HCT116 (cell line): Measurements from ENCODE around the gene THAP3. TPM values are rescaled to one million over a fixed set of nuclear protein-coding genes. Genes with fewer than 3 reads are reported as not detected.

ENCODE experiments used
- ATAC-seq: fragments of 200-7000 bp; cut with Tn5 transposase; 2 replicates; pipeline ENCODE4 v1.9.1; 2020; ENCODE audit warnings: mild to moderate bottlenecking, moderate library complexity
- BruUV-seq: library from RNA; stranded (reverse); fragments of 400-500 nt; replicated peaks from 2 replicates; lab custom pipeline; 2021; lab: Mats Ljungman, UMichigan
- CTCF ChIA-PET: fragments of 300-600 bp; sonication (Branson Sonifier 250); formaldehyde crosslinking; loops from one replicate; lab custom pipeline; 2021; ENCODE audit warnings: antibody characterized with exemption; lab: Charles Lee
- POLR2A ChIA-PET: fragments of 300-600, 350-600 bp; sonication (Branson Sonifier 250); formaldehyde crosslinking; loops from one replicate; lab custom pipeline; 2021; ENCODE audit warnings: antibody characterized with exemption; lab: Charles Lee
- RAD21 ChIA-PET, 2 experiments: fragments of 300-600 bp; sonication (Branson Sonifier 250); formaldehyde crosslinking; loops; one replicate each; lab custom pipeline; 2023; ENCODE audit warnings: low total read pairs in 2 of 2; ENCODE audit not compliant: uncharacterized antibody in 2 of 2, unreplicated experiment in 2 of 2, low non-redundant PET in 1 of 2; lab: Charles Lee
- DNase-seq: peaks from one replicate; pipeline ENCODE4 v3.0.0-alpha.2; 2010; ENCODE audit warnings: low read depth, low spot score
- H2AFZ ChIP-seq: fragments of 200-600 bp; shearing (Covaris generic), sonication (generic); 2 replicates; pipeline ENCODE4 v1.6.1; 2017; ENCODE audit warnings: low read depth, mixed run types, mixed read lengths, antibody characterized with exemption, low read length; ENCODE audit not compliant: poor library complexity, severe bottlenecking
- H3K27ac ChIP-seq: 2 replicates; pipeline ENCODE4 v1.5.1; 2012; ENCODE audit warnings: low read depth, low read length
- H3K27me3 ChIP-seq: fragments of 200-600 bp; sonication (generic); 2 replicates; pipeline ENCODE4 v1.6.1; 2016; ENCODE audit warnings: mixed run types, low read length, mixed read lengths; ENCODE audit not compliant: insufficient read depth
- H3K36me3 ChIP-seq, 2 experiments: fragments of 200-500 bp in 1 of 2; fragments of 200-600 bp in 1 of 2; sonication (Bioruptor generic) in 1 of 2; sonication (generic) in 1 of 2; 2 replicates each; pipeline versions ENCODE4 v1.5.1 to v1.6.1; 2014 to 2016; ENCODE audit warnings: low read length in 2 of 2, inconsistent platforms in 1 of 2, mixed read lengths in 1 of 2, mixed run types in 1 of 2; ENCODE audit not compliant: insufficient read depth in 2 of 2, control insufficient read depth in 1 of 2
- H3K4me1 ChIP-seq, 2 experiments: fragments of 200-600 bp in 1 of 2; sonication (generic) in 1 of 2; 2 replicates each; pipeline versions ENCODE4 v1.5.1 to v1.6.1; 2012 to 2017; ENCODE audit warnings: low read length in 2 of 2, inconsistent platforms in 1 of 2, mild to moderate bottlenecking in 1 of 2, mixed read lengths in 1 of 2, mixed run types in 1 of 2, moderate library complexity in 1 of 2; ENCODE audit not compliant: insufficient read depth in 2 of 2, control insufficient read depth in 1 of 2
- H3K4me2 ChIP-seq: fragments of 200-600 bp; sonication (generic); 2 replicates; pipeline ENCODE4 v1.6.1; 2017; ENCODE audit warnings: mixed run types, low read length, mixed read lengths
- H3K4me3 ChIP-seq, 2 experiments: fragments of 200-600 bp in 1 of 2; sonication (generic) in 1 of 2; replicated peaks in 1 of 2; 2 replicates each; pipeline ENCODE4 v1.5.1; 2011 to 2016; ENCODE audit warnings: low read length in 2 of 2, control low read depth in 1 of 2, low read depth in 1 of 2, mild to moderate bottlenecking in 1 of 2, mixed read lengths in 1 of 2, mixed run types in 1 of 2
- H3K79me2 ChIP-seq: fragments of 200-600 bp; sonication (generic); 2 replicates; pipeline ENCODE4 v1.6.1; 2017; ENCODE audit warnings: mild to moderate bottlenecking, mixed run types, low read length, moderate library complexity, mixed read lengths; ENCODE audit not compliant: insufficient read depth
- H3K9ac ChIP-seq: fragments of 200-600 bp; sonication (generic); 2 replicates; pipeline ENCODE4 v1.6.1; 2016; ENCODE audit warnings: low read length, mixed read lengths
- H3K9me2 ChIP-seq: fragments of 200-600 bp; sonication (generic), shearing (Covaris generic); 2 replicates; pipeline ENCODE4 v1.6.1; 2017; ENCODE audit warnings: mixed run types, mild to moderate bottlenecking, moderate library complexity; ENCODE audit not compliant: insufficient read depth
- H3K9me3 ChIP-seq, 2 experiments: fragments of 200-500 bp in 1 of 2; fragments of 200-600 bp in 1 of 2; sonication (Bioruptor generic) in 1 of 2; sonication (generic) in 1 of 2; 2 replicates each; pipeline ENCODE4 v1.6.1; 2014 to 2017; ENCODE audit warnings: low read length in 2 of 2, mixed read lengths in 2 of 2, inconsistent platforms in 1 of 2, low read depth in 1 of 2, mild to moderate bottlenecking in 1 of 2, mixed run types in 1 of 2, moderate library complexity in 1 of 2; ENCODE audit not compliant: control insufficient read depth in 1 of 2, insufficient read depth in 1 of 2
- H4K20me1 ChIP-seq: fragments of 200-600 bp; sonication (generic), shearing (Covaris generic); 2 replicates; pipeline ENCODE4 v1.6.1; 2017; ENCODE audit warnings: mixed run types, mild to moderate bottlenecking, moderate library complexity; ENCODE audit not compliant: insufficient read depth
- ATF3 ChIP-seq: IDR thresholded peaks from 2 replicates; pipeline ENCODE4 v1.6.1; 2012
- CTCF ChIP-seq, 3 experiments: fragments of 200-600 bp in 1 of 3; sonication (generic) in 1 of 3; IDR thresholded peaks in 2 of 3; conservative IDR thresholded peaks in 1 of 3; 2 replicates each; pipeline ENCODE4 v1.5.1; 2012 to 2017; ENCODE audit warnings: low read depth in 2 of 3, low read length in 2 of 3, antibody characterized with exemption in 1 of 3, borderline replicate concordance in 1 of 3, control low read depth in 1 of 3, mild to moderate bottlenecking in 1 of 3, mixed read lengths in 1 of 3, mixed run types in 1 of 3, moderate library complexity in 1 of 3; ENCODE audit not compliant: insufficient read depth in 1 of 3
- POLR2A ChIP-seq: IDR thresholded peaks from 2 replicates; pipeline ENCODE4 v1.7.0; 2011; ENCODE audit warnings: borderline replicate concordance; ENCODE audit not compliant: insufficient read depth, insufficient read length; ENCODE audit errors: extremely low read depth
- ZFX ChIP-seq: fragments of 450-650 bp; IDR thresholded peaks from 2 replicates; pipeline ENCODE4 v1.6.1; 2017
- intact Hi-C: fragments of 100-400 bp; cut with micrococcal nuclease; formaldehyde crosslinking; loops from 2 replicates; pipeline ENCODE4 v1.10.0; 2022
- total RNA-seq: library from RNA; stranded (reverse); gene quantifications from one replicate; pipeline ENCODE4 v1.2.1, GENCODE V29; 2021; ENCODE audit not compliant: unreplicated experiment

The THAP3 gene
- total RNA-seq, 1 experiment from 2014 or later: 23.1 TPM

GRCh38 chr1:6603238-6603914 is 21.3 kb upstream of the THAP3 start:
- Histone ChIP-seq H3K9me3 (no peaks in the 10 kb centered on the region), H2AFZ (peak overlapping the region; percentile 70), H3K4me1 (peaks cover 22 to 33% of the 10 kb centered on the region in 2 experiments), H3K4me3 (peak overlapping the region; percentile 48 to 96), H3K4me2 (peak overlapping the region; percentile 86), H3K36me3 (peaks cover 2 to 14% of the 10 kb centered on the region in 2 experiments; a peak in 1 of 4 replicates), H3K27me3 (no peaks in the 10 kb centered on the region), H3K79me2 (peaks cover 42% of the 10 kb centered on the region), H3K9me2 (no peaks in the 10 kb centered on the region), H4K20me1 (peaks cover 4% of the 10 kb centered on the region; the same call in 1 of the 2 replicates), H3K27ac (peak overlapping the region; percentile 94), H3K9ac (peak overlapping the region; percentile 85)
- TF ChIP-seq ATF3 (no peak), POLR2A (peak; percentile 49)
- CTCF ChIA-PET: interaction anchor here (0.9 to 1.5 kb wide), 4 partner anchors 9 to 79 kb away, joined by 3 read pairs; partner anchors contain the start of gene NOL9
- POLR2A ChIA-PET: interaction anchor here (0.8 to 1.6 kb wide), 3 partner anchors 21 to 80 kb away, joined by 3 to 6 read pairs (median 3); partner anchors contain the start of genes THAP3 and ZBTB48
- BruUV-seq: TSS peak; percentile 89
- intact Hi-C loops: loop anchor here (2.0 kb wide), 1 partner anchor 49 kb away; the partner anchor contains the start of genes NOL9 and TAS1R1
- no peak for DNase-seq
- RAD21 ChIA-PET: no interaction called here
- ATAC-seq: peak; percentile 44

DNA sequence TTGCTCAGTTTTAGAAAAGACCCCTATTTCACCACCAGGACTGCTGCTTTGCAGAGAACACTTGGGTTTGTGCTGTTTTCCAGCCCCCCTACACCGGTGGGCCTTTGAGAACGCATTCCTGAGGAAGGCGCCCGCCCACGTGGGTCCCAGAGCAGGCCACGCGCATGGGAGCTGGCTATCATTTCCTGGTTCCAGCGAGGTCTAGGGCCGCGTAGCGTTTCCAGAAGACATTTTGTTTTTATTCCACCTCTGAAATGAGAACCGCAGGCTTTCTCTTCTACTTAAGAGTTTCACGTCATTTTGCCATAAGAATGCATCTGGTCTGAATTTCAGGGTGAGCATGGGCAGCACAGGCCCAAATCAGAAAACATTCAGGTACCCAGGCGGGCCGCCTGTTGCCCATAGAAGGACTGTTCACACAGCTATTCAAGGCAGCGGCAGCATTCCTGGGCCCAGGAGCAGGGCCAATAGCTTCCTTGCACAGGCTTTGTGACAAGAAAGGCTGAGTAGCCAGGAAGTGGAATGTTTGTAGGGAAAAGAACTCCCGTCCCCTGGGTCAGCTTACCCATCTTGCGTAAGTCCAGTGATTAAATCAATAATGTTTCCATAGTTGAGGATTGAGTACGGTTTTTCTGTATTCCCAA is 20.6 kb upstream of the THAP3 start:
- peak overlapping the region; percentile 70 for H2AFZ ChIP-seq
- TF ChIP-seq ZFX (peak; percentile 52; the same call in 1 of the 2 replicates), CTCF (IDR thresholded peaks at IDR 0.05 in 2 of 3, conservative IDR thresholded peaks at IDR 0.05 in 1 of 3; ENCODE audit: borderline replicate concordance in 1 of 3, insufficient read depth in 1 of 3, low read depth in 2 of 3, low read length in 2 of 3) (no peak)
- peaks cover 0 to 11% of the 10 kb centered on the region in 2 experiments; a peak in 1 of 4 replicates for H3K36me3 ChIP-seq
- ATAC-seq (no peak), DNase-seq (no peak)
- H3K27me3 ChIP-seq: no peaks in the 10 kb centered on the region
- BruUV-seq: no TSS peak
- H3K27ac ChIP-seq: peak overlapping the region; percentile 94
- H3K9me2 ChIP-seq: no peaks in the 10 kb centered on the region
- ChIA-PET POLR2A (interaction anchor here (0.8 to 1.6 kb wide), 3 partner anchors 20 to 80 kb away, joined by 3 to 6 read pairs (median 3); partner anchors contain the start of genes THAP3 and ZBTB48), CTCF (interaction anchor here (0.9 to 1.5 kb wide), 4 partner anchors 8 to 79 kb away, joined by 3 read pairs; partner anchors contain the start of gene NOL9), RAD21 (interaction anchor here in 1 of 2 experiments (0.7 kb wide), 1 partner anchor 26 kb away, joined by 3 read pairs; no protein-coding TSS in a partner anchor)
- peaks cover 22 to 33% of the 10 kb centered on the region in 2 experiments for H3K4me1 ChIP-seq
- peak overlapping the region; percentile 48 to 96 for H3K4me3 ChIP-seq
- peaks cover 36% of the 10 kb centered on the region for H3K79me2 ChIP-seq
- peak overlapping the region; percentile 85 for H3K9ac ChIP-seq
- peak overlapping the region; percentile 86 for H3K4me2 ChIP-seq
- H3K9me3 ChIP-seq: no peaks in the 10 kb centered on the region
- intact Hi-C loops: loop anchor here (2.0 kb wide), 1 partner anchor 49 kb away; the partner anchor contains the start of genes NOL9 and TAS1R1
- peaks cover 4% of the 10 kb centered on the region; the same call in 1 of the 2 replicates for H4K20me1 ChIP-seq
